SK-N-SH (cell line): ENCODE results near the gene NRBP1. TPM values are rescaled to one million over a fixed set of nuclear protein-coding genes. Genes with fewer than 3 reads are reported as not detected.

Experiments used
- polyA plus RNA-seq, 3 experiments: library from polyadenylated mRNA; depleted of rRNA; stranded (reverse); fragments of >200 nt; gene quantifications; 2 replicates each; pipeline ENCODE4 v1.2.3, GENCODE V29; 2012
- small RNA-seq, 7 experiments: library from RNA; depleted of rRNA; stranded (forward); fragments of <200 nt; gene quantifications; one replicate each; pipeline ENCODE3, GENCODE V24; 2012

The NRBP1 gene
- polyA plus RNA-seq, 1 of the 3 experiments (the other 2 are of a cell fraction): 182 TPM

Small RNA genes lying within 50 kb of the gene (small RNA-seq; reads per million reads assigned to genes)
- 0 reads per million in 7 experiments for gene RNU6-986P

Other genes starting within 250 kb of the NRBP1 start
- gene ATRAID, start 216.6 kb upstream of the NRBP1 start, polyA plus RNA-seq (2012; rRNA removed): 289 and 366 TPM in 2 replicates
- gene SLC5A6, start 216.4 kb upstream of the NRBP1 start, polyA plus RNA-seq (2012; rRNA removed): 75.7 and 85.0 TPM in 2 replicates
- 29.3 and 47.6 TPM in 2 replicates for gene CAD, start 211.3 kb upstream of the NRBP1 start, polyA plus RNA-seq (2012; rRNA removed)
- 0.68 and 1.1 TPM in 2 replicates for gene SLC30A3, start 165.6 kb upstream of the NRBP1 start, polyA plus RNA-seq (2012; rRNA removed)
- gene DNAJC5G, start 153.2 kb upstream of the NRBP1 start, polyA plus RNA-seq (2012; rRNA removed): 0.18 TPM in 1 of 2 replicates, not detected in the other
- 0.28 and 0.36 TPM in 2 replicates for gene TRIM54, start 146.2 kb upstream of the NRBP1 start, polyA plus RNA-seq (2012; rRNA removed)
- gene UCN, start 120.2 kb upstream of the NRBP1 start, polyA plus RNA-seq (2012; rRNA removed): 2.8 and 2.9 TPM in 2 replicates
- 255 and 265 TPM in 2 replicates for gene MPV17, start 105.5 kb upstream of the NRBP1 start, polyA plus RNA-seq (2012; rRNA removed)
- 65.8 and 76.0 TPM in 2 replicates for gene GTF3C2, start 71.9 kb upstream of the NRBP1 start, polyA plus RNA-seq (2012; rRNA removed)
- 51.7 and 56.0 TPM in 2 replicates for gene EIF2B4, start 58.3 kb upstream of the NRBP1 start, polyA plus RNA-seq (2012; rRNA removed)
- 128 and 145 TPM in 2 replicates for gene SNX17, start 58.0 kb upstream of the NRBP1 start, polyA plus RNA-seq (2012; rRNA removed)
- 53.8 and 63.7 TPM in 2 replicates for gene ZNF513, start 47.9 kb upstream of the NRBP1 start, polyA plus RNA-seq (2012; rRNA removed)
- gene PPM1G, start 19.0 kb upstream of the NRBP1 start, polyA plus RNA-seq (2012; rRNA removed): 99.7 and 113 TPM in 2 replicates
- gene KRTCAP3, start 13.8 kb downstream of the NRBP1 start, polyA plus RNA-seq (2012; rRNA removed): 3.6 and 4.1 TPM in 2 replicates
- 28.2 and 31.3 TPM in 2 replicates for gene IFT172, start 61.1 kb downstream of the NRBP1 start, polyA plus RNA-seq (2012; rRNA removed)
- gene FNDC4, start 66.6 kb downstream of the NRBP1 start, polyA plus RNA-seq (2012; rRNA removed): 26.5 and 27.0 TPM in 2 replicates
- gene GCKR, start 68.2 kb downstream of the NRBP1 start, polyA plus RNA-seq (2012; rRNA removed): 0.18 and 0.67 TPM in 2 replicates
- gene ZNF512, start 154.4 kb downstream of the NRBP1 start, polyA plus RNA-seq (2012; rRNA removed): 22.3 and 36.5 TPM in 2 replicates
- 2.3 and 2.7 TPM in 2 replicates for gene CCDC121, start 200.4 kb downstream of the NRBP1 start, polyA plus RNA-seq (2012; rRNA removed)
- 74.0 and 92.8 TPM in 2 replicates for gene GPN1, start 200.4 kb downstream of the NRBP1 start, polyA plus RNA-seq (2012; rRNA removed)
- 49.7 and 69.3 TPM in 2 replicates for gene SUPT7L, start 235.0 kb downstream of the NRBP1 start, polyA plus RNA-seq (2012; rRNA removed)
- gene SLC4A1AP, start 235.3 kb downstream of the NRBP1 start, polyA plus RNA-seq (2012; rRNA removed): 9.4 and 9.8 TPM in 2 replicates